Natural killer cell treated with Interleukin-12 subunit alpha and Interleukin-12 subunit beta and Interleukin-15 and Interleukin-18, amount 100 ng/mL, for 72 hours (primary cell): Measurements from ENCODE around the gene CSF1. TPM values are rescaled to one million over a fixed set of nuclear protein-coding genes. Genes with fewer than 3 reads are reported as not detected.

Source experiments
- ATAC-seq, 2 donors: fragments of 150-1000 bp; cut with Tn5 transposase in 1 of 2; sonication (Bioruptor Pico), chemical (Tn5 transposase) in 1 of 2; 2 replicates each; pipeline ENCODE4 v1.10.0; 2021
- DNase-seq: peaks from one replicate; pipeline ENCODE4 v3.0.0; 2022; ENCODE audit warnings: low spot score
- H3K27ac Mint-ChIP-seq, 2 donors: 1 replicate in 1 of 2; 2 replicates in 1 of 2; pipeline ENCODE4 v1.8.0; 2022; ENCODE audit warnings: mixed read lengths in 2 of 2, mild to moderate bottlenecking in 1 of 2, moderate library complexity in 1 of 2
- H3K27me3 Mint-ChIP-seq, 2 donors: 1 replicate in 1 of 2; 2 replicates in 1 of 2; pipeline ENCODE4 v1.8.0; 2022; ENCODE audit warnings: mixed read lengths in 2 of 2
- H3K36me3 Mint-ChIP-seq: one replicate; pipeline ENCODE4 v1.8.0; 2022; ENCODE audit warnings: mixed read lengths
- H3K4me1 Mint-ChIP-seq, 2 donors: 1 replicate in 1 of 2; 2 replicates in 1 of 2; pipeline ENCODE4 v1.8.0; 2022; ENCODE audit warnings: low read depth in 2 of 2, mixed read lengths in 2 of 2, mild to moderate bottlenecking in 1 of 2
- H3K4me3 Mint-ChIP-seq: one replicate; pipeline ENCODE4 v1.8.0; 2022; ENCODE audit warnings: mixed read lengths
- H3K9me3 Mint-ChIP-seq: 2 replicates; pipeline ENCODE4 v1.8.0; 2022; ENCODE audit warnings: mixed read lengths
- total RNA-seq, 2 donors: library from RNA; stranded (reverse); gene quantifications; one replicate each; pipeline ENCODE4 v1.2.3, GENCODE V29; 2022

The CSF1 gene
- total RNA-seq, 2 donors from 2014 or later, result 5.6 to 24.1 TPM

DNA sequence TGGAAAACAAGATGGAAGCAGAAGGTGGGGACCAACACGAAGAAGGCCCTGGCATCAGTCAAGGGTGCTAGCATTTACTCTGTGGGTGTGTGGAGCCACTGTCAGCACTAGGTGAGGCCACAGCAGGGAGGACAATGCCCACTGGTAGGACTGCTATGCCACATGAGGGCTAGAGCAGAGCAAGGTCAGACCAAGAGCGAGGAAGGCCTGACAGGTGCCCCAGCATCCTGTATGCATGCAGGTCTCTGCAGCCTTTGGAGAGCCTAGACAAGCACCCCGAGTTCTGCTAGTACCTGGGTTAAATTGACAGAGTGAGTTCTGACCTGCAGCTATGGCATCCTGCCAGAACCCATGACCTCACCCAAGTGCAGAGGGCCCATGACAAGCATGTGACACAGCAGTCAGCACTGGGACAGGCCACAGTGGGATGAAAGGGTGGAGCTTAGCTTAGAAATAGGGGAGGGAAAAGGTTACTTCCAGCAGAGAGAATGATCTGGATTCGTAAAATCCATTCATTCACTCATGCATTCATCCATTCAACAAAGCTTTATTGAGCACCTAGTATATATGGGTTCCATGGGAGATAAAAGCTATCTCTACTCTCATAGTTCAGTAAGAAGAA lies 9.0 kb upstream of the CSF1 start:
- Mint-ChIP-seq H3K9me3 (no peaks in the 10 kb centered on the region), H3K27me3 (peaks cover 0 to 14% of the 10 kb centered on the region in 2 donors), H3K4me3 (no peak overlapping the region), H3K36me3 (no peaks in the 10 kb centered on the region), H3K27ac (no peak overlapping the region), H3K4me1 (peaks cover 9 to 11% of the 10 kb centered on the region in 2 donors)
- ATAC-seq (peak in 1 of 2 donors; percentile 32), DNase-seq (no peak)

DNA sequence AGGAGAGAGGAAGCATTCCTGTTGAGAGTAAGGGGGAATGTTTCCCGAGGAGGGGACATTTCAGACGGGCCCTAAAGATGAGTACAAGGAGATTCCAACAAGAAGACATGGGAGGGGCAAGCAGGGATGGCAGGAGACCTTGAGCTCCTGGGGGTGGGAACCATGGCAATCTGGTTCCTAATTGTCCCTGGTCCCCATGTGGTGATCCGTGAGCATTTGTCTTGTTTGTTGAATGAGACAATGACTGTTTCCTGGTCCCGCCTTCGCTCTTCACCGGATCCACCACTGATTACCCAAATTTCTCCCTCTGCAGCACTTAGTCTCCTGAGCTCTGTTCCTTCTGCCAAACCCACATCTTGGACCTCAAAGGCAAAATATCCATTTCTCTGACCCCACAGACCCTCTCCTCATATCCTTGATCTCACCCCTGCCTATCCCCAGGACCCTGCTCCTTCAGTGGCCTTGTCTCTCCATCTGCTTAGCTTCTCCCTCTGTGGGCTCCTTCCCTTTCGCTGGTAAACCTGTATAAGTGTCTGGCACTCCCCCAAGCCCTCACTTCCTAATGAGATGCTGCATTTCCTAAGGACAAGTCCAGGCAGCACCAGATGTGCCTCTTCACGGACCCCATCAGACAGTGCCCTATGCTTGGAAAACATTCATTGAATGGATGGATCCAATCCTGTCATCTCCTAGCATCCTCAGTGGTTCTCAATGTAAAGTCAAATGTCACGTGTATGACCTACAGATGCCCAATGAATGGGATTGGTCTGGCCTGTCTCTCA lies 8.3 kb upstream of the CSF1 start:
- ATAC-seq (no peak), DNase-seq (no peak)
- H3K36me3 Mint-ChIP-seq, result no peaks in the 10 kb centered on the region
- H3K27ac Mint-ChIP-seq, result no peak overlapping the region
- peaks cover 14 to 16% of the 10 kb centered on the region in 2 donors for H3K4me1 Mint-ChIP-seq
- no peak overlapping the region for H3K4me3 Mint-ChIP-seq
- no peaks in the 10 kb centered on the region for H3K9me3 Mint-ChIP-seq
- peaks cover 6 to 18% of the 10 kb centered on the region in 2 donors for H3K27me3 Mint-ChIP-seq

DNA sequence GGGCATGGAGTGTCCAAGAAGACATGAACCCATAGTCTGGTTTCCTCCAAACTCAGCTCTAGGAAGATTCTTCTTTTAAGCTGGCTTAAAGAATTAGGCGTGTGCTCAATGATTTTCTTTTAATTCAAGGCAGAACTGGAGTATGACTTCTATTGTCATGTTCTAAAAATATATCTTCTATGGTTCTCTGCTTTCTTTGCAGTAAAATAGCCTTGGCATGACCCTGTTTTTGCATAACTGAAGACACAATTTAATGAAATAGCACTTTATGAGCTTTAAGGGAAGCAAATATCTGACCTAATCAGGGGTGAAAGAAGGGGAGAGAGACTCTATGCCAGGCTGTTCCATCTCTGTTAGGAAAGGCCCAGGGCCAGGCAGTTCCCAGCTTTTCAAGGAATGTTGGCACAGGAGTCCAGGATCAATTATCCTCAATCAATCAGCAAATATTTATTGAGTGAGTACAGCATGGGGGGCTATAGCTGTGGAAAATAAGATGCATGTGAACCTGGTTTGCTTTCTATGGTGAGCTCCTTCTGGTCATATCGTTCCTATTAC lies 7.2 kb upstream of the CSF1 start:
- no peak overlapping the region for H3K27ac Mint-ChIP-seq
- H3K9me3 Mint-ChIP-seq, result no peaks in the 10 kb centered on the region
- no peak for ATAC-seq
- H3K36me3 Mint-ChIP-seq, result no peaks in the 10 kb centered on the region
- H3K4me3 Mint-ChIP-seq, result no peak overlapping the region
- no peak for DNase-seq
- H3K27me3 Mint-ChIP-seq, result peaks cover 8 to 27% of the 10 kb centered on the region in 2 donors
- H3K4me1 Mint-ChIP-seq, result peaks cover 15 to 21% of the 10 kb centered on the region in 2 donors

DNA sequence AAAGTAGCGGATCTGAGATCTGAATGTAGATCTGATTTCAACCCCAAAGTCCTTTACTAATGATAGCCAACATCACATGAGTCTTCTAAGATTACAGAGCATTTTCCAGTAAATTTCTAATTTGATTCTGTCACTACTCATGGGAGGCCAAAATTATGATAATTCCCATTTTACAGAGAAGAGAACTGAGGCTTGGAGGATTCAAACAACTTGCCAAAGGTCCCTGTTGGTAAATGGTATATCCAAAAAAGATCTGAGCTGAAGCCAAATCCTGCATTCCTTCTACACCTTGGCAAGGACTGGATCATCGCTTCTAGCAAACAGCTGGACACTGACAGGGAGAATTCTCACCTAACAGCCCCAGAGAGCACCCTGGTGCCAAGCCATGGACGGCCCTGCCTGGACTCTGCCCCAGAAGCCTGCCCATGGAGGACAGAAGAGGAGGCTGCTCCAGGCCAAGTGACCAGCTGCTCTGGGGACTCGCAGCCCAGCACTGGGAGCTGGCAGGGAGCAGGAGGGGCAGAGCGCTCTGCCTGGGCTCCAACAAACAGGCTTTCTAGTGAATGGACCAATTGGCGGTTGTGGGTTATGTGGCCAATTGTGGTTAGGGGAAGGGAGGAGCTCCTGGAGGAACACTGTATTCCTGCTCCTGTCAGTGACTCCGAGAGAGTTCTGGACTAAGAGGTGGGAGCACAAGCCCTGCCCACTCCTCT lies 6.4 kb upstream of the CSF1 start:
- Mint-ChIP-seq H3K9me3 (no peaks in the 10 kb centered on the region), H3K36me3 (no peaks in the 10 kb centered on the region), H3K27ac (no peak overlapping the region), H3K4me1 (peaks cover 16 to 23% of the 10 kb centered on the region in 2 donors), H3K27me3 (peaks cover 9 to 32% of the 10 kb centered on the region in 2 donors), H3K4me3 (no peak overlapping the region)
- ATAC-seq (no peak), DNase-seq (no peak)

DNA sequence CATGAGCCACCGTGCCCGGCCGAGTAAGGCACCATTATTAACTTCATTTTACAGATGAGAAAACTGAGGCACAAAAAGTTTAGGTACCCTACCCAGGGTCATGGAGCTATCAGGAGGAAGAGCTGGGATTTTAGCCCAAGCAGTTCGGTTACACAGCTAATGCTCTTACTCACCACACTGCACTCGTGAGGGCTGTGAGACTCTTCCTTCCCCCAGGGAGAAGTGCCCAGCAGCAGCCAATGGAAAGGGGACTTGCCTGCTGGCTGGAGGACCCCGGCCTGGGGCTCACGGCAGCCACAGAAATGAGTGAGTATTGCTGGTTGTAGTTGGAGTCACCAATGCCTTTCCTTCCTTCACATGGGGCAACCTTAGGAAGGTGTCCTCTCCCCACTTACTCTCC lies 5.2 kb upstream of the CSF1 start:
- Mint-ChIP-seq H3K4me3 (no peak overlapping the region), H3K27ac (peak overlapping the region; percentile 85), H3K4me1 (peaks cover 27 to 32% of the 10 kb centered on the region in 2 donors), H3K9me3 (no peaks in the 10 kb centered on the region), H3K27me3 (peaks cover 20 to 43% of the 10 kb centered on the region in 2 donors), H3K36me3 (no peaks in the 10 kb centered on the region)
- DNase-seq, result no peak
- no peak for ATAC-seq

DNA sequence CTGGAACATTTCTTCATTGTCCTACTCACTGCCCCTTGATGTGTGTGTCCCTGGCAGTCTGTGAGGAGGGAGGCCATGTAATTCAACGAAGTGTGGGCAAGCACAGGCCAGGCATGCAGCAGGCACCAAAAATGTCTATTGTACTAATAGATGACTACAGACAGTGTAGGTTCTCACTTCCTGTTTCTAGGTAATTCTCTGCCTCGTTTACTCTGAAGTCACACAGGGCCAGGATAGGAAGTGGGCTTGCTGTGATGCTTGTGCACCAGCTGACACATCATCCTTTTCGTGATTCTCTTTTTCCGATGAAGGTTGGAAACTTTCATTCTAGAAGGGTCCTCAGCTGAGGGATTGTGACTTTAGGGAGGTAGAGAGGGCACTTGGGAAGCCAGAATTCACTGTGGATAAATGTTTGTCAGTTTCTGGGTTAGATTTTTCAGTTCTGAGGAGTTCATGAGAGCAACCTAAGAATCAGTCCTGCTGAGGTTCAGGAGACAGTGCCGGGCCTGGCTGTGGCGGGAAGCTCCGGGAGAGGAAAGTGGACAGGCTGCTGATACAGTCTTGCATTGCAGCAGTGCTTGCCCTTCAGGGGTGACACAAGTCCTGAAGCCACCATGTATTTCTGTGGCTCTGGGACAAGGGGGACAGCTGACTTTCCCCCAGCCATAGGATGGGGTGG lies 4.3 kb upstream of the CSF1 start:
- Mint-ChIP-seq H3K4me1 (peaks cover 28 to 32% of the 10 kb centered on the region in 2 donors), H3K27ac (peak overlapping the region; percentile 85), H3K9me3 (no peaks in the 10 kb centered on the region), H3K36me3 (no peaks in the 10 kb centered on the region), H3K4me3 (peak overlapping the region; percentile 71), H3K27me3 (peaks cover 21 to 43% of the 10 kb centered on the region in 2 donors)
- ATAC-seq, result peak; percentile 63 to 86
- no peak for DNase-seq

DNA sequence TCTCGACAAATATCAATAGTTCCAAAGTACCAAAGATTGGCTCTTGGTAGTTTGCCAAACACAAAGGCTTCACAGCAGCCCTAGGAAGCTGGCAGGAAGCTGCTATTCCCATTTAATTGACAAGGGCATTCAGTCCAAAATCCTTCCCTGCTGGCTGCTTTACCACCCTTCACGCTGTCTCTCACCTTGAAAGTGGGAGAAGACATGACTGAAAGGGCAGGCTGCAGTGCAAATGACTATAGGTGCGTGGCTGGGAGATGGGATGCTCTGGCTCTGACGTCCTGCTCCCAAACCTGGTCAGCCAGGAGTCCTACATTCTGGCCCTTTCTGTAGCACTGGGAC lies 3.8 kb upstream of the CSF1 start:
- Mint-ChIP-seq H3K9me3 (no peaks in the 10 kb centered on the region), H3K27ac (peak overlapping the region; percentile 85), H3K27me3 (peaks cover 26 to 46% of the 10 kb centered on the region in 2 donors), H3K4me3 (no peak overlapping the region), H3K4me1 (peaks cover 33 to 37% of the 10 kb centered on the region in 2 donors), H3K36me3 (no peaks in the 10 kb centered on the region)
- ATAC-seq (no peak), DNase-seq (no peak)

DNA sequence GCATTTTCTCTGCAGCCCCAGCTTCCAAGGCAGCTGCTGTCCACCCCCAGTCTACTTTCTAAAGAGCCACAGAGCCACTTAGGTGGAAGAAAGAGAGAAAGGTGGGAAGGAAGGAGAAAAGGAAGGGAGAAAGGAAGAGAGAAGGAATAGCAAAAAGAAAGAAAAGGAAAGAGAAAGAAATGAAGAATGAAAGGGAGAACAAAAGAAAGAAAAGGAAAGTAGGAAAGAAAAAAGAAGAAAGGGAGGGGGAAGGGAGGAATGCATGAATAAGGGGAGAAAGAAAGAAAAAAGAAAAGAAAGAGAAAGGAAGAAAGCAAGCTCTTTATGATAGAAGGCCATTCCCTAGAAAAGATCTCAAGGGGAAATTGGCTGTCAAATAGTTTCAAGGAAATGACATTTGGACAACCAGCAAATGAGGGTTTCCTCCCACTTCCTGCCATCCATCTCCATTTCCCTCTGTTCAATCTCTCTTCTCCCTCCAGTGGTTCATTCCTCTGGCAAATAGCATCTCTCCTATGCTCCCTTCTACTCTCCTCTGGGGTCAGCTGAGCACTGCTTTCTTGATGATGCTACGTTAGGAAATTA lies 3.4 kb upstream of the CSF1 start:
- H3K4me3 Mint-ChIP-seq, result peak overlapping the region; percentile 52
- H3K4me1 Mint-ChIP-seq, result peaks cover 36 to 41% of the 10 kb centered on the region in 2 donors
- DNase-seq (no peak), ATAC-seq (no peak)
- H3K36me3 Mint-ChIP-seq, result no peaks in the 10 kb centered on the region
- peaks cover 31 to 47% of the 10 kb centered on the region in 2 donors for H3K27me3 Mint-ChIP-seq
- H3K27ac Mint-ChIP-seq, result peak overlapping the region in 1 of 2 donors; percentile 85
- no peaks in the 10 kb centered on the region for H3K9me3 Mint-ChIP-seq

DNA sequence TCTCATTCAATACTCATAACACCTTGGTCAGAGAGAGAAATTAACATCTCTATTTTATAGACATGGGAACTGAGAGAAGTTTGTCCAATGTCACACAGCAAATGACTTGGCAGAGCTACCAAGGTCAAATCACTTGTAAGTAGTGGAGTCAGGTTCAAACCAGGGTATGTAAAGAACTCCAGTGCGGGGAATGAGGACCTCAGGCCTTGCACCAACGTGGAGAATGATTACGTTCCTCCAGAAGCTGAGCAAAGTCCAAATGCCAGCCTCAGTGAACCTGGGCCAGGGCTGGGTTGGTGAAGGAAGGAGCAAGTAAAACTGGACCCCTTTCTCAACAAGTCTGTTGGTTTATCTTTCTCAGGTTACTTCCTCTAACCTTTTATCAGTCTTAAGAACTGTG lies 1.8 kb upstream of the CSF1 start:
- Mint-ChIP-seq H3K36me3 (no peaks in the 10 kb centered on the region), H3K4me1 (peaks cover 36 to 50% of the 10 kb centered on the region in 2 donors), H3K9me3 (no peaks in the 10 kb centered on the region), H3K27ac (peak overlapping the region in 1 of 2 donors; percentile 69), H3K27me3 (peaks cover 41 to 53% of the 10 kb centered on the region in 2 donors), H3K4me3 (peak overlapping the region; percentile 82)
- ATAC-seq (no peak), DNase-seq (no peak)

DNA sequence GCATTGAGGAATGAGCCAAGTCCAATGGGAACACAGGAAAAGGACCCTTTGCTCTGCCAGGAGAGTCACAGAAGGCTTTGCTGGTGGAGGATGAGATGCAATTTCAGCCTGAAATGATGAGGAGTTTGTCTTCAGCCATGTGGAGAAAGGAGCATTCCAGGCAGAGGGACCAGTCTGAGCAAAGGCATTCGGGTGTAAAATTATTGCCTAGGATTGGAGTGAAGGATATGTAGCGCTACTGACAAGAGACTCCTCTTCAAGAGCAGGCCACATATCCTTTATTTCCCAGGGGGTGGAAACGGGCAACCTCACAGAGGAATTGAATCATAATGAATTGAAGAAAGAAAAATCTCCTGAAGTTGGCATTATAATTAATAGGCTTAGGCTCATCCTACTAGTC lies 1.1 kb upstream of the CSF1 start:
- peaks cover 41 to 55% of the 10 kb centered on the region in 2 donors for H3K27me3 Mint-ChIP-seq
- peak overlapping the region; percentile 82 for H3K4me3 Mint-ChIP-seq
- H3K4me1 Mint-ChIP-seq, result peaks cover 36 to 53% of the 10 kb centered on the region in 2 donors
- no peaks in the 10 kb centered on the region for H3K9me3 Mint-ChIP-seq
- H3K27ac Mint-ChIP-seq, result peak overlapping the region in 1 of 2 donors; percentile 69
- ATAC-seq (no peak), DNase-seq (no peak)
- H3K36me3 Mint-ChIP-seq, result no peaks in the 10 kb centered on the region

DNA sequence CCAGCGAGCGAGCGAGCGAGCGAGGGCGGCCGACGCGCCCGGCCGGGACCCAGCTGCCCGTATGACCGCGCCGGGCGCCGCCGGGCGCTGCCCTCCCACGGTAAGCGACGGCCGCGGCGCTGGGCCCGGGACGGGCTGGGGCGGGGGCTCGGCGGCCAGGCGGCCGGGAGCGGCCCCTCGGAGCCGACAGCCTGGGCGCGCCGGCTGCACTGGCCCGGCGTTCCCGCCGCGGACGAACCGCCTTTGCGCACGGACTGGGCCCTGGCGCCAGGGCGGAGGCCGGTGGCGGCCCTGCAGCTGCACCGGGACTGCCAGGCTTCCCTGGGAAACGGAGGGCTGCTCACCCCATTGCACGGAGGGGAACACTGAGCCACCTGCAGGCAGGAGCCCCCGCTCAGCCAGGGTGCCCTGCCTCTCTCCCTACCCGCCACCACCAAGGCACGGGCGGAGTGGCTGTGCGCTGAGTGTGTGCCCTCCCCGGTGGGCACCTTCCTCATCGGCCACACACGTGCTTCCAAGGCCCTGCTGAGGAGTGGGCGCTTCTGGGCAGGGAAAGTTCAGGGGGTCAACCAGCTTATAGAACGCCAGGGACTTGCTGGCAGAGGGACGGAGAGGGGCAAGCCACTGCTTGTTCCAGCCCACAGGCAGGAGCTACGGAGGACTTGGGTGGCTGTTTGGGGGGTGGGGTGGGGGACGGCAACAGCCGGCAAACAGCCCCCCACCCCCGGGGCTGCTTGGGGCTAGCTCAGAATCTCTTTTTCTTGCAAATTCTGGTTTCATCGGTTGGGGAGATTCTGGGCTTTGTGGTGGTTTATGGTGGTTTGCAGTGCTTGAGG lies 532 bp downstream of the CSF1 start:
- ATAC-seq, result peak in 1 of 2 donors; percentile 37

DNA sequence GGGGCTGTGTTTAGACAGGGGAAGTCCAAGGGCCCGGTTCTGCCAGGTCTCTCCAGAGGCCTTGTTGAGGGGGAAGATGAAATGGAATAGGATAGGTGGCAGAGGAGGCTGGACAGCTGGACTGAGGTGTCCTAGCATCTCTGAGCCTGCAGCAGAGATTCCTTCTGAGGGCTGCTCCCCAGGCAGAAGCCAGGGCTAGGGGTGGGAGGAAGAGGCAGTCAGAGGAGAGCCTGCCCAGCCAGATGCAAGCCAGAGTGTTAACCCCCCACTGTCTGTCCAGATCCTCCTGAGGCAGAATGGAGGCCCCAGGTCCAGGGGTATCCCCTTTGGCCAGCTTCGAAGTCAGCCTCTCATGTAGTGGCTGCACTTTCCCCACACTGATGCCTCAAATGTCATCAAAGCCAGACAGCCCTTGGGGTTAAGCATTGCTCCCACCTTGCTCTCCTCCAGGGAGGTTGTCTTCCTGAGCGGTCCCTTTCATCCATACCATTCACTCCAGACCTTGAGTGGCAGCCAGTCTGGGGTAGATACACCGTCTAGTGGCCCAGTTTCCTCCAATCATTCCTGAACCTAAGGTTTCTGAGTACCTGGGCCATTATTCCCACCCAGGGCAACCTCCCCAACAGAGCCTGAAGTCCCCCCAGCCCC lies 1.7 kb downstream of the CSF1 start:
- Mint-ChIP-seq H3K9me3 (no peaks in the 10 kb centered on the region), H3K36me3 (no peaks in the 10 kb centered on the region), H3K4me3 (peak overlapping the region; percentile 87), H3K27me3 (peaks cover 36 to 48% of the 10 kb centered on the region in 2 donors), H3K27ac (peak overlapping the region; percentile 10 to 17), H3K4me1 (peaks cover 22 to 37% of the 10 kb centered on the region in 2 donors)
- DNase-seq, result no peak
- no peak for ATAC-seq

More for the DNA sequence above, 532 bp downstream of the CSF1 start:
- H3K36me3 Mint-ChIP-seq, result no peaks in the 10 kb centered on the region
- H3K4me3 Mint-ChIP-seq, result peak overlapping the region; percentile 87
- peaks cover 41 to 52% of the 10 kb centered on the region in 2 donors for H3K27me3 Mint-ChIP-seq
- peaks cover 30 to 46% of the 10 kb centered on the region in 2 donors for H3K4me1 Mint-ChIP-seq
- no peaks in the 10 kb centered on the region for H3K9me3 Mint-ChIP-seq
- no peak for DNase-seq
- H3K27ac Mint-ChIP-seq, result peak overlapping the region; percentile 17 to 69
